Parathyroid adenoma (tissue), 2 donors: ENCODE data around the gene PHF12.

Experiments
- H2AFZ ChIP-seq: fragments of 300-600 bp; sonication (generic); one replicate; pipeline ENCODE4 v1.7.0; 2017; ENCODE audit warnings: antibody characterized with exemption, mild to moderate bottlenecking
- H3K27ac ChIP-seq: fragments of 300-600 bp; sonication (generic); one replicate; pipeline ENCODE4 v1.7.0; 2017
- H3K27me3 ChIP-seq: fragments of 300-600 bp; sonication (generic); one replicate; pipeline ENCODE4 v1.7.0; 2017; ENCODE audit warnings: low read length; ENCODE audit not compliant: control insufficient read depth, insufficient read depth
- H3K36me3 ChIP-seq: fragments of 300-600 bp; sonication (generic); one replicate; pipeline ENCODE4 v1.7.0; 2017; ENCODE audit warnings: low read length; ENCODE audit not compliant: control insufficient read depth, insufficient read depth
- H3K4me1 ChIP-seq: fragments of 300-600 bp; sonication (generic); one replicate; pipeline ENCODE4 v1.7.0; 2017; ENCODE audit warnings: control low read depth
- H3K4me2 ChIP-seq: fragments of 300-600 bp; sonication (generic); one replicate; pipeline ENCODE4 v1.7.0; 2017; ENCODE audit warnings: low read length
- H3K4me3 ChIP-seq: fragments of 300-600 bp; sonication (generic); one replicate; pipeline ENCODE4 v1.7.0; 2017; ENCODE audit warnings: low read depth, low read length
- H3K79me2 ChIP-seq: fragments of 300-600 bp; sonication (generic); one replicate; pipeline ENCODE4 v1.7.0; 2017; ENCODE audit warnings: control low read depth
- H3K9ac ChIP-seq: fragments of 300-600 bp; sonication (generic); one replicate; pipeline ENCODE4 v1.7.0; 2017; ENCODE audit warnings: mild to moderate bottlenecking
- H3K9me3 ChIP-seq: fragments of 300-600 bp; sonication (generic); one replicate; pipeline ENCODE4 v1.7.0; 2017; ENCODE audit warnings: low read length; ENCODE audit not compliant: control insufficient read depth
- TF ChIP-seq, protein P1 (sequence below): fragments of 300-600 bp; sonication (generic); IDR thresholded peaks from one replicate; pipeline ENCODE4 v1.7.0; 2017; ENCODE audit warnings: antibody characterized with exemption, mild to moderate bottlenecking
- donor health status: primary hyperparathyroidism.

Gene PHF12

DNA sequence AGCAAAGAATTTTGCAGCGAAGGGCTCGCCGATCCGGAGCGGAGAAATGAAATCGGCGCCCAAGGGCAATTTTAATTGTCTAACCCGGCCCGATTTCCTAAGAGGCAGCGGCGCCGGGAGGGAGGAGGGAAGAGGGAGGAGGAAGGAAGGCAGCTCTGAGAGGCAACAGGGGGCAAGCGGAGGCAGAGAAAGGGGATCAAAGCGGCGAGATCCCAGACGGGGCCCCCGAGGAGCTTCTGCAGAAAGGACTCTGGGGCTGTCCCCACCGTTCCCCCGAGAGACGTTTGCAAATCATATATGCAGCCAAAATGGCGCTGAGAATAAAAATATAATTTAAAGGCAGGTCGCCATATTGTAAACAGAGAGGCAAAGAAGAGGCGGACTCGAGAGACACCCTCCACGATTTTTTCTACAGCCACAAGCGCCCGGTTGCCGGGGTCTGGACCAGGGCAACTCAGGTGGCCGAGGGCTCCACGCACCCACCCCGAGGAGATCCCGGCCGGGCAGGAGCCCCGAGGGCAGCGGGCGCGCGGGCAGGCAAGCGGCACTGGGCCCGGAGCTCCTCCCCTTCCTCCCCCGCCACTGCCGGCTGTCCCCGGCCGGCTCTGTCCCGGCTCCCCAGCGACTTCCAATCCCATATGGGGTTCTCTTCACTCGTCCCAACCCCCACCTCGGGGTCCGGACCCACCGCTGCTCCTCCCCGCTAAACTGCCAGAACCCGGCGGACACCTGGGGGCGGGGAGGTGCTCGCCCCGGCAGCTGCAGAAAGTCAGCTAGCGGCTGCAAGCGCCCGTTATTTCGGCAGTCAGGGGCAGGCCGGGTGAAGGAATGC is 1.9 kb downstream of the PHF12 start:
- Histone ChIP-seq H2AFZ (peak overlapping the region; percentile 71), H3K9ac (peak overlapping the region; percentile 42), H3K4me3 (peak overlapping the region; percentile 88), H3K36me3 (no peaks in the 10 kb centered on the region), H3K27me3 (no peaks in the 10 kb centered on the region), H3K9me3 (no peaks in the 10 kb centered on the region), H3K4me2 (peak overlapping the region; percentile 93), H3K79me2 (peaks cover 37% of the 10 kb centered on the region), H3K4me1 (peaks cover 32% of the 10 kb centered on the region), H3K27ac (peak overlapping the region; percentile 88)
- TF ChIP-seq, protein P1, sequence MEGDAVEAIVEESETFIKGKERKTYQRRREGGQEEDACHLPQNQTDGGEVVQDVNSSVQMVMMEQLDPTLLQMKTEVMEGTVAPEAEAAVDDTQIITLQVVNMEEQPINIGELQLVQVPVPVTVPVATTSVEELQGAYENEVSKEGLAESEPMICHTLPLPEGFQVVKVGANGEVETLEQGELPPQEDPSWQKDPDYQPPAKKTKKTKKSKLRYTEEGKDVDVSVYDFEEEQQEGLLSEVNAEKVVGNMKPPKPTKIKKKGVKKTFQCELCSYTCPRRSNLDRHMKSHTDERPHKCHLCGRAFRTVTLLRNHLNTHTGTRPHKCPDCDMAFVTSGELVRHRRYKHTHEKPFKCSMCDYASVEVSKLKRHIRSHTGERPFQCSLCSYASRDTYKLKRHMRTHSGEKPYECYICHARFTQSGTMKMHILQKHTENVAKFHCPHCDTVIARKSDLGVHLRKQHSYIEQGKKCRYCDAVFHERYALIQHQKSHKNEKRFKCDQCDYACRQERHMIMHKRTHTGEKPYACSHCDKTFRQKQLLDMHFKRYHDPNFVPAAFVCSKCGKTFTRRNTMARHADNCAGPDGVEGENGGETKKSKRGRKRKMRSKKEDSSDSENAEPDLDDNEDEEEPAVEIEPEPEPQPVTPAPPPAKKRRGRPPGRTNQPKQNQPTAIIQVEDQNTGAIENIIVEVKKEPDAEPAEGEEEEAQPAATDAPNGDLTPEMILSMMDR = no peak

DNA sequence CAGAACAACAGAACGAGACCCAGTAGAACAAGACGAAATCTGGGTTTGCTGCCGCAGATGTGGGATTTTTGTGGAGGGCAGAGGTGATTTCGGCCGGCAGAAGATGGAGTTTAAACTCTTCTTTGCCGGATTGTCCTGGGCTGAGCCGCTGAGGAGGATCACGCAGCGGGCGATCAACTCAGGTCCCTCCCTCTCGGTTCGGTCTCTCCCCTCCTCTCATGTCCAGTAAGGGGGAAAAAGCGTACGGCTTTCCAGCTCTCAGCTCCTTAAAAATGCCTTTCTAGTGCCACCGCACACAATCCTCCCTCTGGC is 2.5 kb downstream of the PHF12 start:
- no peaks in the 10 kb centered on the region for H3K36me3 ChIP-seq
- H3K4me3 ChIP-seq = peak overlapping the region; percentile 88
- peak overlapping the region; percentile 88 for H3K27ac ChIP-seq
- H3K79me2 ChIP-seq = peaks cover 42% of the 10 kb centered on the region
- H2AFZ ChIP-seq = peak overlapping the region; percentile 71
- TF ChIP-seq, protein P1 = no peak
- no peaks in the 10 kb centered on the region for H3K27me3 ChIP-seq
- no peaks in the 10 kb centered on the region for H3K9me3 ChIP-seq
- H3K4me2 ChIP-seq = peak overlapping the region; percentile 93
- H3K4me1 ChIP-seq = peaks cover 32% of the 10 kb centered on the region
- H3K9ac ChIP-seq = peak overlapping the region; percentile 42

DNA sequence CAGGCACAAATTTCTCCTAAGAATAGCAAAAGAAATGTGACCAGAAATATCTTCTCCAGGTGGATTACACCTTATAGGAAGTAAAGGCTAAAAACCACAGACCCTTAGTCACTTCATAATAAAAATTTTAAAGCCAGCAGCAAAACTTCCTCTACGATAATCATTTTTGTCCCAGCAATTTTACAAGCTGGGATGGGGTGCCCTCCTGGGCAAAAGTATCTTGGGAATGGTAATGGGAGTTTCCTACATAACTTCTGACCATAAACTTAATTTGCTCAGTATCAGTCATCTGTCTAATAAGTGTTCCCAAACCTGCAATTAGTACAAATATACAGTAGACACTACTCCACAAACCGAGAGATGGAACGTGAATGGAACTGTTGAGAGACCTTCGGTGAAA is 3.0 kb downstream of the PHF12 start:
- H3K36me3 ChIP-seq = no peaks in the 10 kb centered on the region
- H3K4me1 ChIP-seq = peaks cover 30% of the 10 kb centered on the region
- no peaks in the 10 kb centered on the region for H3K27me3 ChIP-seq
- H2AFZ ChIP-seq = no peak overlapping the region
- no peak overlapping the region for H3K9ac ChIP-seq
- H3K79me2 ChIP-seq = peaks cover 47% of the 10 kb centered on the region
- H3K4me2 ChIP-seq = peak overlapping the region; percentile 93
- peak overlapping the region; percentile 88 for H3K4me3 ChIP-seq
- TF ChIP-seq, protein P1 = no peak
- H3K9me3 ChIP-seq = no peaks in the 10 kb centered on the region
- peak overlapping the region; percentile 88 for H3K27ac ChIP-seq

DNA sequence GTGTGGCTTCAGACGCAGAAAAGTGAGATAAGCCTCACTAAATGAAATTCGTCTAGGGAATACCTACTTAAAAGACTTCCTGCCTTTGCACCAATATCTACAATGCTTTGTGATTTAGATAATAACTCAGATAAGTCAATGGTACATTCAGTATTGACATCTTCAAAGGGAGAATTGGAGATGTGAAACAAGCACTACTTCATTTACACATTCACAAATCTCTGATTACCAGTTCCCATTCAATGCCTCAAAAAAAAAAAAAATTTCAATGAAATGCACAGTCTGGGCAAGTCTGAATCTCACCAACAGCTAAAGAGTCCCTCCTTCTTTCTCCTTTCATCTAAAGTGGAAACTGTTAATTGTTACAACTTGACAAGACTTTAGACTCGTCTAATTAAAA is 3.7 kb downstream of the PHF12 start:
- Histone ChIP-seq H3K9me3 (no peaks in the 10 kb centered on the region), H3K36me3 (no peaks in the 10 kb centered on the region), H3K9ac (no peak overlapping the region), H3K4me2 (no peak overlapping the region), H3K4me3 (peak overlapping the region; percentile 88), H3K79me2 (peaks cover 51% of the 10 kb centered on the region), H3K27me3 (no peaks in the 10 kb centered on the region), H3K27ac (no peak overlapping the region), H3K4me1 (peaks cover 23% of the 10 kb centered on the region), H2AFZ (no peak overlapping the region)
- TF ChIP-seq, protein P1 = no peak

DNA sequence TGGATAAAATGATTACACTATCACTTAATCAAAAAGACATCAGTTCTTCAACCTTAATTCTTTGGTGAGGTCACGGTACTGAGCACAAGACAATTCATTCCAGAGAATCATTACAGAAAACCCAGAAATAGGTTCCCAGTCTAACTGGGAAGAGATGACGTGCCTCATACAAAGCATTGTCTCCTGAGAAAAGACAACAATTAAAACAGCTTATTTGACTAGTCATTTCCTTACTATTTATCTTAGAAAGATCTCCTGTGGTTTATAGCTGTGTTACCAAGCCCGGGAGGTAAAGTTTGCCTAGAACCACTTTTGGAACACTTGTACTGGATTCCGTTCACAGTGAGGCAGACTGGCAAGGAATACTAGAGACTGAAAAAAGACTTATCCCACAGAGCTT is 5.1 kb downstream of the PHF12 start:
- TF ChIP-seq, protein P1 = no peak
- Histone ChIP-seq H3K27me3 (no peaks in the 10 kb centered on the region), H3K9me3 (no peaks in the 10 kb centered on the region), H2AFZ (no peak overlapping the region), H3K4me1 (peaks cover 22% of the 10 kb centered on the region), H3K79me2 (peaks cover 64% of the 10 kb centered on the region), H3K36me3 (no peaks in the 10 kb centered on the region), H3K9ac (no peak overlapping the region), H3K4me2 (no peak overlapping the region), H3K4me3 (no peak overlapping the region), H3K27ac (no peak overlapping the region)
